Stimulated activated CD4-positive, alpha-beta T cell treated with anti-CD3 and anti-CD28 coated beads, TNF-alpha, amount 100 ng/mL, for 24 hours (primary cell): ENCODE measurements around the gene PLPP1.
"Not testable (repeated sequence)": the region's sequence is repeated elsewhere in the genome, so short reads cannot be mapped to it uniquely, and the experiment has no call there.

Source experiments
- DNase-seq, 3 experiments: peaks; one replicate each; pipeline ENCODE4 v3.0.0-alpha.2; 2020; ENCODE audit warnings: low read depth in 3 of 3

The PLPP1 gene

GRCh38 chr5:55546947-55547346 lies 12.2 kb upstream of the PLPP1 start:
- DNase-seq: no peak

- DNase-seq: no peak
Observed at GRCh38 chr5:55544341-55544740, 9.6 kb upstream of the PLPP1 start.

GRCh38 chr5:55541056-55541635 lies 6.4 kb upstream of the PLPP1 start:
- no peak for DNase-seq

GRCh38 chr5:55540525-55540924 lies 5.8 kb upstream of the PLPP1 start:
- no peak for DNase-seq

- no peak for DNase-seq
Observed at GRCh38 chr5:55540024-55540423, 5.3 kb upstream of the PLPP1 start.

GRCh38 chr5:55538661-55539060 lies 3.9 kb upstream of the PLPP1 start:
- DNase-seq: no peak

GRCh38 chr5:55537315-55537714 lies 2.6 kb upstream of the PLPP1 start:
- DNase-seq: not testable (repeated sequence)

GRCh38 chr5:55535199-55535905 lies 588 bp upstream of the PLPP1 start:
- no peak for DNase-seq

GRCh38 chr5:55533521-55534435 lies 986 bp downstream of the PLPP1 start:
- DNase-seq: no peak

GRCh38 chr5:55530669-55531068 lies 4.1 kb downstream of the PLPP1 start:
- DNase-seq: no peak

GRCh38 chr5:55524816-55525215 lies 9.9 kb downstream of the PLPP1 start:
- DNase-seq: no peak

GRCh38 chr5:55523293-55523692 lies 11.5 kb downstream of the PLPP1 start:
- no peak for DNase-seq

GRCh38 chr5:55521881-55522280 lies 12.9 kb downstream of the PLPP1 start:
- no peak for DNase-seq

GRCh38 chr5:55520117-55520839 lies 14.5 kb downstream of the PLPP1 start:
- DNase-seq: no peak

- no peak for DNase-seq
Observed at GRCh38 chr5:55518831-55519390, 15.9 kb downstream of the PLPP1 start.

GRCh38 chr5:55517804-55518203 lies 17.0 kb downstream of the PLPP1 start:
- no peak for DNase-seq

GRCh38 chr5:55511010-55511409 lies 23.8 kb downstream of the PLPP1 start:
- no peak for DNase-seq

- DNase-seq: no peak
Observed at GRCh38 chr5:55510523-55510880, 24.3 kb downstream of the PLPP1 start.

GRCh38 chr5:55509796-55510522 lies 24.8 kb downstream of the PLPP1 start:
- no peak for DNase-seq

- DNase-seq: no peak
Observed at GRCh38 chr5:55509097-55509496, 25.7 kb downstream of the PLPP1 start.

- DNase-seq: no peak
Observed at GRCh38 chr5:55507574-55507973, 27.2 kb downstream of the PLPP1 start.
